A673 (cell line): Measurements from ENCODE around the gene PDE4B.

Source experiments
- EZH2 ChIP-seq: fragments of 200-600 bp; sonication (generic); IDR thresholded peaks from 2 replicates; pipeline ENCODE4 v1.6.1; 2017; ENCODE audit warnings: borderline replicate concordance, low read depth, mild to moderate bottlenecking, mixed read lengths, antibody characterized with exemption, low read length; ENCODE audit not compliant: poor library complexity, severe bottlenecking
- TF ChIP-seq, protein P1 (sequence below): fragments of 300-800, 200-600 bp; sonication (generic); conservative IDR thresholded peaks from 2 replicates; pipeline ENCODE4 v1.5.1; 2017; ENCODE audit warnings: low read depth, mild to moderate bottlenecking, antibody characterized with exemption, low read length, moderate library complexity, mixed read lengths

DNA sequence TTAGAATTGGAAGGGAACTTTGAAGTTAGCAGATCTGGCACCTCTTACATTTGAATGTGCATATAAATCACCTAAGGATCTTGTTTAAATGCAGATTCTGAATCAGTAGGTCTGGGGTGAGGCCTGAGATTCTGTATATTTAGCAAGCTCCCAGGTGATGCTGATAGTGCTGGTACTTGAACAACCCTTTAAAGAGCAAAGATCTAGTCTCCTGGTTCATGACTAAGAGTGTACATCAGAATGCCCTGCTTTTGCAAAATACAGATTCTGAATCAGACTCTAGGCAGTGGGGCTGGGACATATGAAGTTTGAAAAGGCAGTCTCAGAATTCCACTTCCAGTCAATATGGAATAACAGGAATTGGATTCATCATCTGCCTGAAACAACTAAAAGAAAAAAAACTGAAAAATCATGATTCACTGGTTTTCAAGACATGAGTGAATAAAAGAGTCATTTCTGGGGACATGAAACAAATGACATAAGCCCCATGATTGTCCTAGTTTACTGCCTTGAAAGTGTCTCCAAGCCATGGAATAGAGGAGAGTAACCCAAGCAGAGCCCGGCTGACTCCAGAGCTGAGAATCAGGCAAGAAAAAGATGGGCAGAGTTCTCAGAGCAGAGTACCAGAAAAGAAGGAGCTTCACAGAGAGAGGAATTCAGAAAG lies 591.7 kb downstream of the PDE4B start:
- TF ChIP-seq, protein P1, sequence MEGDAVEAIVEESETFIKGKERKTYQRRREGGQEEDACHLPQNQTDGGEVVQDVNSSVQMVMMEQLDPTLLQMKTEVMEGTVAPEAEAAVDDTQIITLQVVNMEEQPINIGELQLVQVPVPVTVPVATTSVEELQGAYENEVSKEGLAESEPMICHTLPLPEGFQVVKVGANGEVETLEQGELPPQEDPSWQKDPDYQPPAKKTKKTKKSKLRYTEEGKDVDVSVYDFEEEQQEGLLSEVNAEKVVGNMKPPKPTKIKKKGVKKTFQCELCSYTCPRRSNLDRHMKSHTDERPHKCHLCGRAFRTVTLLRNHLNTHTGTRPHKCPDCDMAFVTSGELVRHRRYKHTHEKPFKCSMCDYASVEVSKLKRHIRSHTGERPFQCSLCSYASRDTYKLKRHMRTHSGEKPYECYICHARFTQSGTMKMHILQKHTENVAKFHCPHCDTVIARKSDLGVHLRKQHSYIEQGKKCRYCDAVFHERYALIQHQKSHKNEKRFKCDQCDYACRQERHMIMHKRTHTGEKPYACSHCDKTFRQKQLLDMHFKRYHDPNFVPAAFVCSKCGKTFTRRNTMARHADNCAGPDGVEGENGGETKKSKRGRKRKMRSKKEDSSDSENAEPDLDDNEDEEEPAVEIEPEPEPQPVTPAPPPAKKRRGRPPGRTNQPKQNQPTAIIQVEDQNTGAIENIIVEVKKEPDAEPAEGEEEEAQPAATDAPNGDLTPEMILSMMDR, result no peak
- TF ChIP-seq EZH2, result no peak
